HG03460 (cell line): ENCODE results near the gene ANKRD66.
"Not testable (repeated sequence)": the region's sequence is repeated elsewhere in the genome, so short reads cannot be mapped to it uniquely, and the experiment has no call there.

Source experiments
- ATAC-seq: cut with Tn5 transposase; IDR thresholded peaks from one replicate; pipeline ENCODE4 v1.9.1; 2021; ENCODE audit not compliant: unreplicated experiment

Gene ANKRD66

GRCh38 chr6:46751658-46752057, 4.9 kb downstream of the ANKRD66 start:
- no peak for ATAC-seq

DNA sequence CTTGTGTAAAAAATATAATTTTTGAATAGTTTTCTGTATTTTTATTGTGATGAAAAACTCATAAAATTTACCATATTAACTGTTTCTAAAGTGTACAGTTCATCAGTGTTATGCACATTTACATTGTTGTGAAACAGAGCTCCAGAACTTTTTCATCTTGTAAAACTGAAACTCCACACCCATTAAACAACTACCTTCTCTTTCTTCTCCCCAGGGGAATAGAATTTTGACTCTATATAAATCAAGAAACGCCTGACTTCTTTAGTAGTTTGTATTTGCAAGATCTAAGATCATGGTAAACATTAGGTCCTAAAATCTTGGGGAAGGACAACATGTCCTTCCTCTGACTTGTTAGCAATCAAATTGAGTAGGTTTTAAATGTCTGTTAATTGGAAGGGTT, 9.1 kb downstream of the ANKRD66 start:
- ATAC-seq = no peak

- no peak for ATAC-seq
Observed at GRCh38 chr6:46756469-46757213, 9.9 kb downstream of the ANKRD66 start.

DNA sequence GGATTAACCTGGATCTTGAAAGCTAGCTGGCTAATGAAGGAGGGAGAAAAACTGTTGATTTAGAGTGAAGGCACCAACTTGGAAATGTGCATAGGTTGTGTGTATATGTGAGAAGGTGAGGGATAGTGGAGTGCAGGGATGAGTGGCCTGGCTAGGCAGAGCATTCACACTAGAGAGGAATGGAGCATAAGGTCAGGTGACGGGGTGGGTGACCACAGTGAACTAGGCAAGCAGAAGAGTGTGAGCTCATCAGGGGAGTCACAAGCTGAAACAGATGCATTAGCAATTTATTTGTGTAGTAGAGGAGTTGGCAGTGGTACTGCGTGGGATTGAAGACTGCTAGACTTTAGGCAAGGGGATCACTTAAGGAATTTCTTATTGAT, 10.5 kb downstream of the ANKRD66 start:
- ATAC-seq = no peak

GRCh38 chr6:46758960-46759753, 12.4 kb downstream of the ANKRD66 start:
- ATAC-seq = no peak

- no peak for ATAC-seq
Observed at GRCh38 chr6:46760925-46761324, 14.2 kb downstream of the ANKRD66 start.

DNA sequence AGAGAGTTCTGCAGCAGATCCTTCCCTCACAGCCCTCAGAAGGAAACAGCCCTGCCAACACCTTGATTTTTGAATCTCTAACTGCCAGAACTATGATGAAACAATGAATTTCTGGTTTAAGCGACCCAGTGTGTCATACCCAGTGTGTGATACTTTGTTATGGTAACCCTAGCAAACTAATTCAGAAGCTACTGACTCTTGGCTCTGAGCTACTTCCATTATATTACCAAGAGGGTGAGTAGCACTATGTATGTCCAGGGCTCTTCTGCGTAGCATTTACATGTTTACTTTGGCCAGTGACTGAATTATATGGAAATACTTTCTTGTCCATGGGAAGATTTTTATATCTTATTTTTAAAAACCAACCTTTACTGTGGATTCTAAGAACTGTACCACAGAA, 16.7 kb downstream of the ANKRD66 start:
- no peak for ATAC-seq

GRCh38 chr6:46764280-46764679, 17.5 kb downstream of the ANKRD66 start:
- not testable (repeated sequence) for ATAC-seq

DNA sequence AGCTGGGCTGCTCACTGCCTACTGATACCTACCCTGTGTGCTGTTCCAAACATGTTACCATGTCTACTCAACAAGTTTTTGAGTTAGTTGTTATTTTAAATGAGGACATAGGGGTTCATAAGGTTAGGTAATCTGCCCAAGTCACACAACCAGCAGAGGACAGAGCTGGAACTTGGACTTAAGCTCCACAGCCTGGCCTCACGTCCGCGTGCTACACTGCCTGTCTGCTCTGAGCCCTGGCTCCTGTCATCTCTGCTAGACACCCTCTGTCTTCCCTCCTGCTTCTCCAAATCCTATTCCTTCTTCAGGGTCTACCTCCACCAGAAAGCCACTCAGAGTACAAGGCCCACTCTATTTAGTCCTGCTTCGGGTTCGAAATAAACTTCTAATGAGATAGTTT, 18.2 kb downstream of the ANKRD66 start:
- no peak for ATAC-seq

DNA sequence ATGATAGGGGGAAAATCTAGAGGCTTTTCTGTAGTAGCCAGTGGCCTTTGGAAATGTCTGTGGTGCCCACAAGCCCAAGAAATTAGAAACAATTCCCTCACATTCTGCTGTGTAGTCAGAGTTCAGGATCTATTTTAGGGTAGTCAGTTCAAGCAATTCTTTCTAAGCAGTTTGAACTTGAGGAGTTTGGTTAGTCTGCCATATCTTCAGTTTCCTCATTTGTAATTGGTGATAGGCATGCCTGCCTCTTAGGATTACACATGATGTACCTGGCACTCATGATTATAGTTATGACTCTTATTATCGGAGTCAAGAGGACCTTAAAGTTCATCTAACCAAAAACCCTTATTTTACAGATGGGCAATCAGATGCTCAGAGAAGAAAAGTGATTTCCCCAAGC, 25.3 kb downstream of the ANKRD66 start:
- no peak for ATAC-seq

GRCh38 chr6:46772762-46773161, 26.0 kb downstream of the ANKRD66 start:
- no peak for ATAC-seq

- no peak for ATAC-seq
Observed at GRCh38 chr6:46773201-46773855, 26.6 kb downstream of the ANKRD66 start.

DNA sequence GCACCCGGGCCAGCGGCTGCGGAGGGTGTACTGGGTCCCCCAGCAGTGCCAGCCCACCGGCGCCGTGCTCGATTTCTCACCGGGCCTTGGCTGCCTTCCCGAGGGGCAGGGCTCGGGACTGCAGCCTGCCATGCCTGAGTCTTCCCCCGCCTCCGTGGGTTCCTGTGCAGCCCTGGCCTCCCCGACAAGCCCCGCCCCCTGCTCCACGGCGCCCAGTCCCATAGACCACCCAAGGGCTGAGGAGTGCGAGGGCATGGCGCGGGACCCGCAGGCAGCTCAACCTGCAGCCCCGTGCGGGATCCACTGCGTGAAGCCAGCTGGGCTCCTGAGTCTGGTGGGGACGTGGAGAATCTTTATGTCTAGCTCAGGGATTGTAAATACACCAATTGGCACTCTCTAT, 28.0 kb downstream of the ANKRD66 start:
- ATAC-seq = not testable (repeated sequence)

GRCh38 chr6:46776070-46776712, 29.5 kb downstream of the ANKRD66 start:
- ATAC-seq = no peak

GRCh38 chr6:46777476-46778346, 31.0 kb downstream of the ANKRD66 start:
- ATAC-seq = no peak

DNA sequence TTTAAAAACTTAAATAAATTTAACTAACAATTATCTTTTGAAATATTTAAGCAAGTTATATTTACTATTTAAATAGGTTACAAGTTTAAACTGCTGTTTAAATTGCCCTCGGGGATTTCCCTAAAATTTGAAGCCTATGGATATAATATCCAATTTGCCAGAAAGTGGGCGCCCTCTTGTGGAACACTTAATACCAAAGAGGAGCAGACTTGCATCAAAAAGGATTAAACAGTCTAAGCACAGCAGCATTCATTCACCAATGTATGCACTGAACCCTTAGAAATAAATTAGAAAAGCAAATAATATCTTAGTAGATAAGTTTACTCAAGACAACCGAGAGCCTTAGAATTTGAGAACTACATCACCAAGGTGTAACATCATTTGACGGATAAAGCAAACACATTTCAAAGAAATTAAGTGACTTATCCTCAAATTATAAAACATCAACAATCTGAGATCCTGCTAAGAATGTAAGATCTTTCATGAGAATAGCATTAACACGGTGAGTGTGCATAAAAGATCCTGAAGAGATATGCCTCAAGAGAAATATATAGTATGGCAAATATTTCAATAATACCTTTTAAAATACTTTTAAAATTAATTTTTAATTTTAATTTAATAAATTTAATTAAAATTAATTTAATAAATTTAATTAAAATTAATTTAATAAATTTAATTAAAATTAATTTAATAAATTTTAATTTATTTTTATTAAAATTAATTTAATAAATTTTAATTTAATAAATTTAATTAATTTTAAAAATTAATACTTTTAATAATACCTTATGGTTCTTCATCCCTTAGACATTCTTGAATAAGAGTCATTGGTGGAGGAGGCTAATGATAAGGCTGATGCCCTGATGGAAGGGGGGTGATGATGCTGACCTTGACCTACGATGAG, 35.0 kb downstream of the ANKRD66 start:
- ATAC-seq = no peak

DNA sequence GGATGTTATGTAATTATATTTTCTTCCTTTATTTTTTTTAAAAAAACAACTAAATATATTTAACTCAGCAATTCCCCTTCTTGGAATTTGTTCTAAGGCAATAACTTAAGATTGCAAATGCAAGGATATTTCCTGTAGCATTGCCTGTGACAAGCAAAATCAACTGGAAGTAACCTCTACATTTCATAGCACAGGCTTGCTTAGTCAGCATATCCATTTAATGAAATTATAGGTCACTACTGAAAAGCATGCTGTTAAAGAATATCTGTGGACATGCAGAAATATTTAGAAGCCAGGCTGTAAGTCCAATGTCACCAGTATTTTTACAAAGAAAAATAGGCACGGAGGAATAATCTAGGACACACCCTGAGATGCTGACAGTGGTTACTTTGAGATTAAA, 37.8 kb downstream of the ANKRD66 start:
- no peak for ATAC-seq

DNA sequence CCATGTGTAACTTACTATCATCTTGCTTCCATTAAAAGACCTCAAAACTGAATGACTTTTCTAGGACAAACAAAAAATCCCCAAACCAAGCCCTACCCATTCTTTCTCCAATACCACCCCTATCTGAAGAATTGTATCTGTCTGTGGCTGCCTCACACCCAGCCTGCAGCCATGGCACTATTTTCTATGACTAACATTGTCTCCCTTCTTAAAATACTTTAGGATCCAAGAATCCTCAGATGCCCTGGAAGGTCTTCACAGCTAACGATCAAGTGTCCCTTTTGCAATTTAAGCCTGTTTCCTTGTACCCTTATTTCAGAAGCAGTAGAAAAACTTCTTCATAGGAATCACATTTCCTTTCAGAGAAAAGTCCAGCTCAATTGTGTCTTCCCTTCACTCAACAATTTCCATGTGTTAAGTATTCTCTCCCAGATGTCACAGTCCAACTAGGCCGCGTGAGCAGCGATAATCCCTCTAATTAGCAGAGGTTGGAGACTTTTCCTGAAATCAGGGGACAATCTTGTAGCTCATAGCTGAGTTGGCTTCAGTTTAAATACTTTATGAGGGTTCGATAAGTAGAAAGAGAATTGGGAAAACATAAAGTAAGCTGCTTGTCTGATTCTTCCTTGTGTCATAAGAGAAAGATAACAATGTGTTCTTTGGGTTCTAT, 41.3 kb downstream of the ANKRD66 start:
- ATAC-seq = no peak

DNA sequence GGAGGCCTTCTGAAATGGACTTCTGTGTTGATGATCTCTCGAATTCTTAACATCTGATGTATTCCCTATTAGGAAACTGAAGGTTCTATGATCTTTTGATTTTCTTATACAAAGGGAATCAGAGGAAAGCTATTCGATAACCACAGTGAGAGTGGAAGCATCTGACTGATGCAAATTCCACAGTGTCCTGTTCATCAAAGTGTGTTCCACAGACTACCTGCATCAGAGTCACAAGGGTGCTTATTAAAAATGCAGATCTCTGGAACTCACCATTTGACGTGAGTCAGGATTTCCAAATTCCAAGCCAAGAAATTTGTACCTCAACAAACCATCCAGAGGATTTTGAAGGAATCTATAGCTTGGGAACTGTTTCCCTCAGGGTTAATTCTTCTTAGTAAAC, 42.1 kb downstream of the ANKRD66 start:
- no peak for ATAC-seq
